Adipocyte (in vitro differentiated cells): ENCODE results near the gene POM121L2.
A peak's percentile ranks its signal among the peaks of the same experiment; 100 is the strongest.

Experiments used
- DNase-seq: peaks from one replicate; pipeline ENCODE4 v3.0.0-alpha.2; 2015; ENCODE audit warnings: low read depth
- H3K27me3 ChIP-seq: replicated peaks from 2 replicates; pipeline ENCODE4 v1.7.0; 2013; ENCODE audit warnings: mild to moderate bottlenecking, low read length, moderate library complexity; ENCODE audit not compliant: control insufficient read depth, insufficient read depth
- H3K36me3 ChIP-seq: 2 replicates; pipeline ENCODE4 v1.7.0; 2013; ENCODE audit warnings: low read length, mild to moderate bottlenecking, moderate library complexity; ENCODE audit not compliant: control insufficient read depth, insufficient read depth, severe bottlenecking
- H3K4me1 ChIP-seq: 2 replicates; pipeline ENCODE4 v1.7.0; 2013; ENCODE audit warnings: mild to moderate bottlenecking, low read length, moderate library complexity; ENCODE audit not compliant: control insufficient read depth, insufficient read depth
- H3K4me3 ChIP-seq: 2 replicates; pipeline ENCODE4 v1.7.0; 2013; ENCODE audit warnings: mild to moderate bottlenecking, low read length, moderate library complexity
- H3K9ac ChIP-seq: 2 replicates; pipeline ENCODE4 v1.7.0; 2013; ENCODE audit warnings: mild to moderate bottlenecking, low read length, moderate library complexity
- H3K9me3 ChIP-seq: 2 replicates; pipeline ENCODE4 v1.7.0; 2013; ENCODE audit warnings: mild to moderate bottlenecking, low read length, moderate library complexity; ENCODE audit not compliant: control insufficient read depth

POM121L2 gene

DNA sequence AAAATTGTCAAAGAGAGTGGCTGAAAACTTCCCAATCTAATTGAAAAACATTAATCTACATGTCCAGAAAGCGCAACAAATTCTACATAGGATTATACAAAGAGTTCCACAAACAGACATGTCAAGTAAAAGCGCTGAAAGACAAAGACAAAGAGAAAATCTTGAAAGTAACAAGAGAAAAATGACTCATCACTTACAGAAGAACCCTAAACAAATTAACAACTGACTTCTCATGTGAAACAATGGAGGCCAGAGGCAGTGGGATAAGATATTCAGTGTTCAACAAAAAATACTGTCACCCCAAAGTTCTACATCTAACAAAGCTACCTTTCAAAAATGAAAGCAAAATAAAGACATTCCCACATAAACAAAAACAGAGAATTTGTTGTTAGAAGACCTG, 2.0 kb upstream of the POM121L2 start:
- no peaks in the 10 kb centered on the region for H3K36me3 ChIP-seq
- peaks cover 8% of the 10 kb centered on the region for H3K9me3 ChIP-seq
- no peaks in the 10 kb centered on the region for H3K4me1 ChIP-seq
- no peak overlapping the region for H3K4me3 ChIP-seq
- DNase-seq, result no peak
- H3K9ac ChIP-seq, result no peak overlapping the region
- peaks cover 19% of the 10 kb centered on the region for H3K27me3 ChIP-seq

DNA sequence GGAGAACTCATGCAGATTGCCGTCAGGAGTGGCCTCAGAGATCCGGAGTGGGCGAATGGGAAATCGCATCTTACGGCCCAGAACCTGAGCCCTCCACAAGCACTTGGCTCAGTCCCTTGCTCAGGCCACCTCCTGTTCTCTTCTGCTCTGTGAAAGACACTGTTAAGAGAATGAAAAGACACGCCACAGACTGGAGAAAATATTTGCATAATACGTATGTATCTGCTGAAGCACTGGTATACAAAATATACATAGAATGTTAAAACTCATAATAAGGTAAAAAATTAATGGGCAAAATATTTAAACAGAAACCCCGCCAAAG, 838 bp upstream of the POM121L2 start:
- no peak for DNase-seq
- H3K9me3 ChIP-seq, result peaks cover 8% of the 10 kb centered on the region
- H3K4me3 ChIP-seq, result peak overlapping the region; percentile 77
- no peak overlapping the region for H3K9ac ChIP-seq
- H3K27me3 ChIP-seq, result peaks cover 27% of the 10 kb centered on the region
- no peaks in the 10 kb centered on the region for H3K4me1 ChIP-seq
- H3K36me3 ChIP-seq, result no peaks in the 10 kb centered on the region

DNA sequence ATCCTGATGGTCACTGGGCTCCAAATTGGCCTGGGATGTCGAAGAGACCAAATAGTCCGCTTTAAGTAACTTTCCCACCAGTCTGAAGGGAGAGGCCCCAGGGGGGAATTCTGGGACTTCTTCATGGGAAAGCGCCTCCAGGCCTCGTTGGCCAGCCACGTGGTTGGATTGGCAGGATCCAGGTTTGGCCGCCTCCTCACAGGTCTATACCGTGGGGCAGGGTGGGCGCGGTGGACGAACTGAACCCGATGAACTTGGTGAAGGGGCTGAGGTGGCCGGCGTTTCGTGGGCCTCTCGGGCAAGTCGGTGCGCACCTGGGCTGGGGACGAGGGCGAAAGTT, 297 bp downstream of the POM121L2 start:
- Histone ChIP-seq H3K4me3 (peak overlapping the region; percentile 77), H3K4me1 (no peaks in the 10 kb centered on the region), H3K27me3 (peaks cover 32% of the 10 kb centered on the region), H3K9me3 (peaks cover 8% of the 10 kb centered on the region), H3K36me3 (no peaks in the 10 kb centered on the region), H3K9ac (no peak overlapping the region)
- DNase-seq, result no peak

DNA sequence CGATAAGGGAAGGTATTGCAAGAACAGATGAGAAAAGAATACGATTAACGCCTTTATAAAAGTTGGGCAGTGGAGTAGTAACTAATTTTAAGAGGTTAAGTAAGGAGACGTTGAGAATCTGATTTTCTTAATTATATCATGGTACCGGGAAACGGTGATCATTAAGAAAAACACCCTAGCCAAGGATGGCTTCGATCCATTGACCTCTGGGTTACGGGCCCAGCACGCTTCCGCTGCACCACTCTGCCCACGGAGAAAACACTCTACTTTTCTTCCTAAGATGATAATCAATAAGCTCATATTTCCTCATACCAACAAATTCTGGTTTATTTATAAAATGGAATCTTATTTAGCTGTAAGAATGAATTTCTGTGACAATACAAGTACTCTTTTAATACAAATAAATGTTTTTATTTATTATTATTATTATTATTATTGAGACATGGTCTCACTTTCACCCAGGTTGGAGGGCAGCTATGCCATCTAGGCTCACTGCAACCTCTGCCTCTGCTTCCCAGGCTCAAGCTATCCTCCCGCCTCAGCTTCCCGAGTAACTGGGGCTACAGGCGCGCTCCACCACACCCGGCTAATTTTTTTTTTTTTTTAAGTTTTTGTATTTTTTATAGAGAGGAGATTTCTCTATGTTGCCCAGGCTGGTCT, 8.3 kb downstream of the POM121L2 start:
- H3K27me3 ChIP-seq, result peaks cover 17% of the 10 kb centered on the region
- no peak overlapping the region for H3K4me3 ChIP-seq
- DNase-seq, result no peak
- H3K9me3 ChIP-seq, result no peaks in the 10 kb centered on the region
- no peaks in the 10 kb centered on the region for H3K4me1 ChIP-seq
- H3K9ac ChIP-seq, result no peak overlapping the region
- no peaks in the 10 kb centered on the region for H3K36me3 ChIP-seq

DNA sequence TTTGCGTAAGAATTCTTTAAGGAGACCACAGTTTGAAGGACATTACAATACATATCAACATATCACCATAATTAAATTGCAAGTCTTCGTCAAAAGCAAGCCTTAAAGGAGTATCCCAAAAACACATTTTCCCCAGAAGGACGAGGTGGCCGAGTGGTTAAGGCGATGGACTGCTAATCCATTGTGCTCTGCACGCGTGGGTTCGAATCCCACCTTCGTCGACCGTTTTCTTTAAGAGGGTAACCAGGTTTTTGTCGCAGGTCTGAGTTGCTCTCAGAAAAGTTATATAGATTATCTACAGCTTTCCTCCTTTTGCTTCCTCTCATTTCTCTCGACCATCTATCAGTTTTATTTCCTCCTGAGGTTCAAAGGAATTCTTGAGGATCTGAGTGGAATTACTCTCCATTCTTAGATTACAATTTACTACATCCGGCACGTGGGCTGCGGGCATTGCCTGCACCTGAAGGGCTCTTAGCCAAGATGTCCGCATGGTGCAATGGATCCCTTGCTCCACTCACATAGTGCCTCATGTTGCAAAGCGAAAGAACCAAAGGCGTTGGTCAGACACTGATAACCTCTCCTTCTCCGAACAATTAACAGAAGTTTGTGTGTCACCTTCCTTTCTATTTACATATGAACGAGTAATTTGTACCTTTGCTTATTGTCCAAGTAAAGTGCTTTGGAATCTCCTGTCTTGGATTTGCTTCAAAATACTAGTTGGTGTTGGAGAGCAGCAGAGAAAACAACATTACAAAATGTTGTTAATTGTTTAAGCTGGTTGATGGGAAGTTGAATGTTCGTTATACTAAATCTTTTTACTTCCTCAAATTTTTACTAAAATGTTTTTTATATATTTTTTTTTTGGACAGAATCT, 14.0 kb downstream of the POM121L2 start:
- DNase-seq, result peak; percentile 38
- peaks cover 18% of the 10 kb centered on the region for H3K4me1 ChIP-seq
- peak overlapping the region; percentile 69 for H3K4me3 ChIP-seq
- no peak overlapping the region for H3K9ac ChIP-seq
- no peaks in the 10 kb centered on the region for H3K36me3 ChIP-seq
- peaks cover 6% of the 10 kb centered on the region for H3K27me3 ChIP-seq
- H3K9me3 ChIP-seq, result peaks cover 4% of the 10 kb centered on the region

DNA sequence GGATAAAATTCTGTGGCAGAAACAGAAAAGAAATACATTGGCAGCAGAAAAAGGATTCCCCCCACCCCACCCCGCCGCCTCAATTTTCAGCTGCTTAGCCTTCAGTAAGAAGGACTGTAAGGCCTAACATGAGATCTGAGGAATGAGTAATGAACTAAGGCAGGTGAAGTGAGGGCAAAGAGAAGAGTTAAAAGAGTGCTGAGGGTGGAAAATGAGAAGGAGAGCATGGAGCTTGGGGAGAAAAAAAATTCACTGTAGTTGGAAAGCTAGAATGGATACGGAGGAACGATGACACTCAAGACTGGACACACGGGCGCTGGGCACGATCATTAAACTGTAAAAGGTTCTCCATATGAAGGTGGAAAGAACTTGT, 14.6 kb downstream of the POM121L2 start:
- Histone ChIP-seq H3K4me1 (peaks cover 18% of the 10 kb centered on the region), H3K4me3 (peak overlapping the region; percentile 69), H3K9me3 (peaks cover 4% of the 10 kb centered on the region), H3K27me3 (peaks cover 6% of the 10 kb centered on the region), H3K36me3 (no peaks in the 10 kb centered on the region), H3K9ac (no peak overlapping the region)
- no peak for DNase-seq

DNA sequence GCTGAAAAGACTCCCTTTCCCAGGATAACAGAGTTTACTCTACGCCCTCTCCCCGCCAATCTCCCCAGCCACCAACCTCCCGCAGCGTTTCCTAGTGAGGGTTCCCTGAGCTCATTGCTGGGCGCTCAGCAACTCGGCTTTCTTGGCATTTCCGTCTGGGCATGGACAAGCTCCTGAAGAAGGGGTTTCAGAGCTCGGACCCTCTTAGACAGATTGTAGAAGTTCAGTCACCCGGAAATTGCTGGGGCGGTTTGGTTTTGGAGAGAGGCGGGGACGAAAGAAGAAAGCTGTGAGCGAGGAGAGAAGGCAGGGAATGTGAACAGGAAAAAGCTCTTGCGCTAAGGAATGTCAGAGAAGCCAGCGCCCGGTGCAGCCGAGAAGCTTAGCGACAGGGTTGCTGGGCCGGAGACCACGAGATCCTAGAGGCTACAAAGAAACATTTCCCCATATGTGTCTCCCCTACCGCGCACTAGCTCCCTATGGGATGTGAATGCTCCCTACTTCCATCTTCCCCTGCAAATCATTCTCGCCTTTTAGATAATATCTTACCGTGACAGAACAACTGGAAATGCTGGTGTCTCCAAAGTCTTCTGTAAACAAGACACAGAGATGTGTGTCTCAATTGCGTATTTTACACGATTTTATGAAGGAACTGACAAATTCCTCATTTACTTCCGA, 15.8 kb downstream of the POM121L2 start:
- peak; percentile 67 for DNase-seq
- peaks cover 11% of the 10 kb centered on the region for H3K9me3 ChIP-seq
- H3K36me3 ChIP-seq, result no peaks in the 10 kb centered on the region
- H3K27me3 ChIP-seq, result peaks cover 8% of the 10 kb centered on the region
- H3K9ac ChIP-seq, result no peak overlapping the region
- peak overlapping the region; percentile 77 for H3K4me3 ChIP-seq
- H3K4me1 ChIP-seq, result peaks cover 18% of the 10 kb centered on the region

DNA sequence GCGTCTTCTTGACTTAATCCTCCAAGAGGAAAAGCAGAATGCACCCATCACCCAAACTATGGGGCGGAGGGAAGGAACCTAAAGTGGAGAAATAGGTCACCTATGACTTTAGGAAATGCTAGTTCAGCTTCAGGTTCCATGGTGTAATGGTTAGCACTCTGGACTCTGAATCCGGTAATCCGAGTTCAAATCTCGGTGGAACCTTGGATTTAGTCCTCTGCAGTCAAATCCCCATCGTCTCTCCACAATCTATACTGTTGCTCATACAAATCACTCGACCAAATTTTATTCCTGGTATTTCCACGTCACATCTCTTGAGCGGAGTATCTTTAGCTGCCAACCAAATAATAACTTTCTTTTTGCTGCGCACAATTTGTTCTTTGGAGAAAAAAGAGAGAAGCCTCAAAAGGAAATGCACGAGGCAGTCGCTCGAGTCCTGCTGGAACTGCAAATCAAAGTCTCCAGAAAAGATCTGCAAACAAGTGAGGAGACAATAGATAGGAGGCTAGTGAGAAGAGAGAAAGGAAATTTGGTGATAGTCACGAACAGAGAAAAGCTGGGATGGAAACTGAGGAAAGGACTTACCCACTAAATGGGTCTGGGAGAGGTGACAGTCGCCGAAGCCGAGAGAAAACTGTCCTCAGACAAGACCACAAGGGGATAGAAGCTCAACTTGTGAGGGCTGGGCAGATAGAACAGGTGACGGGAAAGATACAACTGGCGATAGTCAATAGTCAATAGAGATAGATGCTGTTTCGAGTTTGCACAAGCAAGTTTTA, 16.6 kb downstream of the POM121L2 start:
- peaks cover 12% of the 10 kb centered on the region for H3K27me3 ChIP-seq
- peak; percentile 59 for DNase-seq

DNA sequence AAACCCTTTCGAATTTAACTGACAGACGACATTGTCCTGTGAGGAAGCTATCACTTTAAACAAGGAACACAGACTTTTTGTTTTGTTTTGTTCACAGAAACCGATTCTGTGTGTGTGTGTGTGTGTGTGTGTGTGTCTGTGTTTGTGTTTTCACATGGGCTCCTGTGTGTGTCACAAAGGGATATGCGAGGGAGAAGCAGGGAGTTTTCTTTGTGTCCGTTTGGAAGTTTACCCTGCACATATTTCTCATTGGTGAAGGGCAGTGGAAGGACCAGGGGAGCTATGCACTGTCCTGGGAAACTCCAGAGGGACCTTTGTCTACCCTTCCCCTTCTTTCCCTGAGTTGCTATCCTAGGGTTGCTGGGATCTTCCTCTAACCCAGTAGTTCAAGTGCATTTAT, 17.7 kb downstream of the POM121L2 start:
- no peaks in the 10 kb centered on the region for H3K36me3 ChIP-seq
- peaks cover 16% of the 10 kb centered on the region for H3K9me3 ChIP-seq
- DNase-seq, result no peak
- H3K9ac ChIP-seq, result no peak overlapping the region
- peaks cover 21% of the 10 kb centered on the region for H3K27me3 ChIP-seq
- peaks cover 18% of the 10 kb centered on the region for H3K4me1 ChIP-seq
- H3K4me3 ChIP-seq, result no peak overlapping the region

More for the DNA sequence above, 16.6 kb downstream of the POM121L2 start:
- Histone ChIP-seq H3K9me3 (peaks cover 11% of the 10 kb centered on the region), H3K4me1 (peaks cover 18% of the 10 kb centered on the region), H3K4me3 (peak overlapping the region; percentile 77), H3K36me3 (no peaks in the 10 kb centered on the region), H3K9ac (no peak overlapping the region)

DNA sequence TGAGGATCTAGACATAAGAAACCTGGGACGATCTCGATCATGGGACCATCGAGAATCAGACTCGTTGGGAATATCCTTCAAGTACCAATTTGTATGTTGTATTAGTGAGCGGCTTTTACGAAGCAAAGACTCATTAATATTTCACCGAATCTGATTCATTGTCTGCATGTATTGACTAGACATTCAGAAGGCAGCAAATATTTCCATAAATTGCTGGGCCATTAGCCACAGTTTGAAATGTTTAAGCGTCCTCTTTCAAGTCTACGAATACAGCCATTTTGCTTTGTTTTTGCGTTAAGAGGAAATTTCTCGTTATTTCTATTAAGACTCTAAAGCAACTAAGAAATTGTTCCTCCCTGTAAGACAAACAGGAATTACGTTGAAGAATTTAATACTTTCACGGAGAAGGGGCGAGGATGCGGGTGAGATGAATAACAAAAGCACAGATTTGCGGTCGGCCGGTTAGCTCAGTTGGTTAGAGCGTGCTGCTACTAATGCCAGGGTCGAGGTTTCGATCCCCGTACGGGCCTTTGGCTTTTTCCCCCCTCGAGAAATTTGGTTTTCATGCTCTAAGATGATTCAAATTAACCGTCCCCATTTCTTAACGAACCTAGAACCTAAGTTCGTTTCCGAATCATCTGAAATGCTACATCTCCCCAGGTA, 18.5 kb downstream of the POM121L2 start:
- peak; percentile 65 for DNase-seq
- H3K4me1 ChIP-seq, result peaks cover 18% of the 10 kb centered on the region
- peaks cover 29% of the 10 kb centered on the region for H3K27me3 ChIP-seq
- no peak overlapping the region for H3K9ac ChIP-seq
- H3K36me3 ChIP-seq, result no peaks in the 10 kb centered on the region
- peaks cover 16% of the 10 kb centered on the region for H3K9me3 ChIP-seq
- peak overlapping the region; percentile 45 for H3K4me3 ChIP-seq
